ENCODE measurements around the gene GRIA3.
A peak's percentile ranks its signal among the peaks of the same experiment; 100 is the strongest.

GRIA3 gene

GRCh38 chrX:123184219-123184865 lies at the start of gene GRIA3:
Gene GRIA3 (plus strand): TSS chrX:123184278. CDS start chrX:123184536, 258 bp downstream.
- H3K9me3 ChIP-seq (ENCODE audit: insufficient read depth, low read length, severe bottlenecking), result no peaks in the 10 kb centered on the region
- no peak within 1 kb of the TSS for H2AFZ ChIP-seq (ENCODE audit: low read depth, low read length)
- DNase-seq, result peak; percentile 3
- no peaks in the 10 kb centered on the region for H3K79me2 ChIP-seq (ENCODE audit: insufficient read depth, low read length)
- no peak for TF ChIP-seq EZH2 (IDR thresholded peaks at IDR 0.05; ENCODE audit: borderline replicate concordance, low read depth, low read length, severe bottlenecking)
- no peak for TF ChIP-seq CTCF (IDR thresholded peaks at IDR 0.05; ENCODE audit: borderline replicate concordance, extremely low read depth, low read length, poor library complexity, severe bottlenecking)
- H3K27me3 ChIP-seq (ENCODE audit: insufficient read depth, low read length, poor library complexity), result no peaks in the 10 kb centered on the region
- no peaks in the 10 kb centered on the region for H3K4me1 ChIP-seq (ENCODE audit: insufficient read depth, low read length)
- no peaks in the 10 kb centered on the region for H3K36me3 ChIP-seq (ENCODE audit: insufficient read depth, low read length)
- H3K4me3 ChIP-seq (ENCODE audit: low read depth in 1 of 2, low read length in 2 of 2), result no peak within 1 kb of the TSS
- H4K20me1 ChIP-seq (ENCODE audit: insufficient read depth, low read length), result no peaks in the 10 kb centered on the region
- no peak for ATAC-seq (ENCODE audit: insufficient read depth, low read depth)
- no peak within 1 kb of the TSS for H3K9ac ChIP-seq (ENCODE audit: low read depth, low read length)
- H3K4me2 ChIP-seq (ENCODE audit: insufficient read depth, low read length), result no peak within 1 kb of the TSS
- no peak within 1 kb of the TSS for H3K27ac ChIP-seq (ENCODE audit: low read length)

GRCh38 chrX:123138473-123138872 lies 45.6 kb upstream of the GRIA3 start:
- Histone ChIP-seq H3K9me3 (ENCODE audit: insufficient read depth, low read length, severe bottlenecking) (no peaks in the 10 kb centered on the region), H2AFZ (ENCODE audit: low read depth, low read length) (no peak overlapping the region), H3K36me3 (ENCODE audit: insufficient read depth, low read length) (no peaks in the 10 kb centered on the region), H4K20me1 (ENCODE audit: insufficient read depth, low read length) (no peaks in the 10 kb centered on the region), H3K4me1 (ENCODE audit: insufficient read depth, low read length) (no peaks in the 10 kb centered on the region), H3K9ac (ENCODE audit: low read depth, low read length) (no peak overlapping the region), H3K27me3 (ENCODE audit: insufficient read depth, low read length, poor library complexity) (no peaks in the 10 kb centered on the region), H3K79me2 (ENCODE audit: insufficient read depth, low read length) (no peaks in the 10 kb centered on the region), H3K4me3 (ENCODE audit: low read depth in 1 of 2, low read length in 2 of 2) (no peak overlapping the region), H3K27ac (ENCODE audit: low read length) (no peak overlapping the region), H3K4me2 (ENCODE audit: insufficient read depth, low read length) (no peak overlapping the region)
- ATAC-seq (ENCODE audit: insufficient read depth, low read depth) (no peak), DNase-seq (no peak)
- TF ChIP-seq CTCF (IDR thresholded peaks at IDR 0.05; ENCODE audit: borderline replicate concordance, extremely low read depth, low read length, poor library complexity, severe bottlenecking), result no peak
- no peak for TF ChIP-seq EZH2 (IDR thresholded peaks at IDR 0.05; ENCODE audit: borderline replicate concordance, low read depth, low read length, severe bottlenecking)

GRCh38 chrX:123140454-123140853 lies 43.6 kb upstream of the GRIA3 start:
- ATAC-seq (ENCODE audit: insufficient read depth, low read depth) (no peak), DNase-seq (no peak)
- Histone ChIP-seq H2AFZ (ENCODE audit: low read depth, low read length) (no peak overlapping the region), H3K79me2 (ENCODE audit: insufficient read depth, low read length) (no peaks in the 10 kb centered on the region), H3K9me3 (ENCODE audit: insufficient read depth, low read length, severe bottlenecking) (no peaks in the 10 kb centered on the region), H4K20me1 (ENCODE audit: insufficient read depth, low read length) (no peaks in the 10 kb centered on the region), H3K9ac (ENCODE audit: low read depth, low read length) (no peak overlapping the region), H3K27me3 (ENCODE audit: insufficient read depth, low read length, poor library complexity) (no peaks in the 10 kb centered on the region), H3K4me1 (ENCODE audit: insufficient read depth, low read length) (no peaks in the 10 kb centered on the region), H3K4me2 (ENCODE audit: insufficient read depth, low read length) (no peak overlapping the region), H3K4me3 (ENCODE audit: low read depth in 1 of 2, low read length in 2 of 2) (no peak overlapping the region), H3K27ac (ENCODE audit: low read length) (no peak overlapping the region), H3K36me3 (ENCODE audit: insufficient read depth, low read length) (no peaks in the 10 kb centered on the region)
- TF ChIP-seq EZH2 (IDR thresholded peaks at IDR 0.05; ENCODE audit: borderline replicate concordance, low read depth, low read length, severe bottlenecking), result no peak
- TF ChIP-seq CTCF (IDR thresholded peaks at IDR 0.05; ENCODE audit: borderline replicate concordance, extremely low read depth, low read length, poor library complexity, severe bottlenecking), result no peak

Measured in DND-41 (cell line).